ENCODE results near the gene CRYAB. TPM values are rescaled to one million over a fixed set of nuclear protein-coding genes. Genes with fewer than 3 reads are reported as not detected.

The CRYAB gene
- total RNA-seq, 4 donors from 2014 or later: 82.4 to 1,340 (median 304) TPM

DNA sequence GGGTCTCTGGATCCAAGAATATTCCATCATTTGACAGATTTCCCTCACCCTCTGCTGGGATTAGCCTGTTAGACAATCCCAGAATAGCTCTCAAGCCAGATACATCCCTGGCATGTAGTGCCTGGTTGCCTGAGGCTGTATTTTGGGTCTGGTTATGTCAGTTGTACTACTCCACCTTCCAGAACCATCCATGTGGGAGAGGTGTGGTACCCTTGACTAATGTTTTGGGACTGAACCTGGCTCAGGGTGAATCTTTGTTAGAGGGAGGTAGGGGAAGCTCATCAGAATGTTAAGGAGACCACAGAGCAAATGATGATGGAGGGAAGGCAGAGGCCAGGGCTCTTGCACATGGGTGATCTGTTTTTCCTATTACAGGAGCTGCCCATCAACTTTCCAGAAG, 12.4 kb upstream of the CRYAB start:
- ATAC-seq (ENCODE audit: low FRiP score) (no peak), DNase-seq (ENCODE audit: low spot score) (no peak)
- TF ChIP-seq, protein P1, sequence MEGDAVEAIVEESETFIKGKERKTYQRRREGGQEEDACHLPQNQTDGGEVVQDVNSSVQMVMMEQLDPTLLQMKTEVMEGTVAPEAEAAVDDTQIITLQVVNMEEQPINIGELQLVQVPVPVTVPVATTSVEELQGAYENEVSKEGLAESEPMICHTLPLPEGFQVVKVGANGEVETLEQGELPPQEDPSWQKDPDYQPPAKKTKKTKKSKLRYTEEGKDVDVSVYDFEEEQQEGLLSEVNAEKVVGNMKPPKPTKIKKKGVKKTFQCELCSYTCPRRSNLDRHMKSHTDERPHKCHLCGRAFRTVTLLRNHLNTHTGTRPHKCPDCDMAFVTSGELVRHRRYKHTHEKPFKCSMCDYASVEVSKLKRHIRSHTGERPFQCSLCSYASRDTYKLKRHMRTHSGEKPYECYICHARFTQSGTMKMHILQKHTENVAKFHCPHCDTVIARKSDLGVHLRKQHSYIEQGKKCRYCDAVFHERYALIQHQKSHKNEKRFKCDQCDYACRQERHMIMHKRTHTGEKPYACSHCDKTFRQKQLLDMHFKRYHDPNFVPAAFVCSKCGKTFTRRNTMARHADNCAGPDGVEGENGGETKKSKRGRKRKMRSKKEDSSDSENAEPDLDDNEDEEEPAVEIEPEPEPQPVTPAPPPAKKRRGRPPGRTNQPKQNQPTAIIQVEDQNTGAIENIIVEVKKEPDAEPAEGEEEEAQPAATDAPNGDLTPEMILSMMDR (IDR thresholded peaks at IDR 0.05): no peak

DNA sequence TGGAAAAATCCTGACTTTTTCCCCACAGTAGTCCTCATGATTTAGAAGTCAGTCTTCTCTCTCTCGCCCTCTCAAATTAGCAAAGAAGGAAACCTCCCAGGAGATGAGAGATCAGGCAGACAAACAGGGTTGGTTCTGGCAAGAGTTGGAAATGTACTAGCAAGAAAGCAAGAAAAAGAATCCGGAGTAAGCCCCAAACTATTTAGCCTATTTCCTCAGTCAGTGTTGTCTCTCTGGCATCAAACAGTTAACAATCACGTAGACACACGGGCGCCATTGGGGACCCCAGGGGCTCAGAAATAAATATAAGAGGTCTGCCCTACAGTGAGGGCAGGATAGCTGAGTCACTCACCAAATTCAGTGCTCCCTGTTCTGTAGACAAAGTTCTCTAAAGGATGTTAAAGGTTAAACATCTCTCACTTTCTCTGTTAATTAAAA, 11.8 kb upstream of the CRYAB start:
- DNase-seq (ENCODE audit: low spot score): no peak
- ATAC-seq (ENCODE audit: low FRiP score): no peak

DNA sequence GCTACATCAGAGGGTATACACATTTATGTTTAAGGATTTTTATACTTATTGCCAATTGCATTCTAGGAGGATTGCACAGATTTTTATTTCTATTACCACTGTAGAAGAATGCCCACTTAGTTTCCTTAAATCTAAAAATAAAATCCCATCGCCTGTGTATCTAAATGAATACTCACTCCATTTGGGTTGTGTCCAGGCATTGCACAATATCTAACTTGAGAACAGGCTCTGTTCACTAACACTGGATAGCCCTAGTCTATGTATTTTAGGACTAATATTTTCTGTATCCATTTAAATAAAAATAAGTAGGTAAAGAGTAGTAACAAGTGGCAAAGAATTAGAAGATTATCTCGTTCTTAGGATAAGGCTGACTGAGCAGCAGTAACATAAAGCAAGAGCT, 11.2 kb upstream of the CRYAB start:
- no peak for ATAC-seq (ENCODE audit: low FRiP score)

More for the DNA sequence above, 11.8 kb upstream of the CRYAB start:
- TF ChIP-seq, protein P1 (IDR thresholded peaks at IDR 0.05): no peak

DNA sequence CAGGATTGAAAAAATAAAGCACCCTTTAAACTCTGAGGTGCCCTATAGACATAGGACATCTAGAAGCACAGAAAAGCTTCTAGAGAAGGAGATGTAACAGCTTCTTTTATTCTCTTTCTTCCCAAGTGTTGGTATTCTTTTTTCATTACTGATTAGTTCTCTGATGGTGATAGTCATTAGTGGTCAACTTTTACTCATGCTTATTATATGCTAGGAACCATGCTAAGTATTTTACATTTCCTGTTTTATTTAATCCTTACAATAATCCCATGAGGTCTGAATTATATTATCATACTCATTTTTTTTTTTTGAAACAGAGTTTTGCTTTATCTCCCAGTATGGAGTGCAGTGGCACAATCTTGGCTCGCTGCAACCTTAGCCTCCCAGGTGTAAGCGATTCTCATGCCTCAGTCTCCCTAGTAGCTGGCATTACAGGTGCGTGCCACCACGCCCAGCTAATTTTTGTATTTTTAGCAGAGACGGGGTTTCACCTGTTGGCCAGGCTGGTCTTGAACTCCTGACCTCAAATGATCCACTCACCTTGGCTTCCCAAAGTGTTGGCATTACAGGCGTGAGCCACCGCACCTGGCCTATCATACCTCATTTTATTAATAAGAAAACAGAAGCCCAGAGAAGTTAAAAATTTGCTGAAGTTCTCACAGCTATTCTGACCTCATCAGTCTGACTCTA, 10.1 kb upstream of the CRYAB start:
- ATAC-seq (ENCODE audit: low FRiP score) (no peak), DNase-seq (ENCODE audit: low spot score) (no peak)
- TF ChIP-seq, protein P1 (IDR thresholded peaks at IDR 0.05): no peak

More for the DNA sequence above, 11.2 kb upstream of the CRYAB start:
- DNase-seq (ENCODE audit: low spot score): no peak
- TF ChIP-seq, protein P1 (IDR thresholded peaks at IDR 0.05): no peak

DNA sequence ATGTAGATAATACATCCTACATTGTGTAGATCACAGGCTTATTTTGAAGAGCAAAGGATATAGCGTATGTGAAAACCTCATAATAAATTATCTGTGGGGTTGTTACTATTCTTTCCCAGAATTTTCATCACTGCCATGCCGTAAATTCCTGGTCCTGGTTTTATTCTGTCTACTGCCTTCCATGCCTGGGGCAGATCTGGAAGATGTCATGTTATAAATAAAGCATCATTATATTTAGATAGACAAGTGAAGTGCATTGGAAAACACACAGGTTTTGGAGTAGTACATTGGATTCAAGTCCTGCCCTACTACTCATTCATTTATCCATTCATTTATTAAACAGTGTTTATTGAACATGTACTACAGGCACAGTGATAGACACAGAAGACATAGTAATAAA, 9.3 kb upstream of the CRYAB start:
- no peak for ATAC-seq (ENCODE audit: low FRiP score)

DNA sequence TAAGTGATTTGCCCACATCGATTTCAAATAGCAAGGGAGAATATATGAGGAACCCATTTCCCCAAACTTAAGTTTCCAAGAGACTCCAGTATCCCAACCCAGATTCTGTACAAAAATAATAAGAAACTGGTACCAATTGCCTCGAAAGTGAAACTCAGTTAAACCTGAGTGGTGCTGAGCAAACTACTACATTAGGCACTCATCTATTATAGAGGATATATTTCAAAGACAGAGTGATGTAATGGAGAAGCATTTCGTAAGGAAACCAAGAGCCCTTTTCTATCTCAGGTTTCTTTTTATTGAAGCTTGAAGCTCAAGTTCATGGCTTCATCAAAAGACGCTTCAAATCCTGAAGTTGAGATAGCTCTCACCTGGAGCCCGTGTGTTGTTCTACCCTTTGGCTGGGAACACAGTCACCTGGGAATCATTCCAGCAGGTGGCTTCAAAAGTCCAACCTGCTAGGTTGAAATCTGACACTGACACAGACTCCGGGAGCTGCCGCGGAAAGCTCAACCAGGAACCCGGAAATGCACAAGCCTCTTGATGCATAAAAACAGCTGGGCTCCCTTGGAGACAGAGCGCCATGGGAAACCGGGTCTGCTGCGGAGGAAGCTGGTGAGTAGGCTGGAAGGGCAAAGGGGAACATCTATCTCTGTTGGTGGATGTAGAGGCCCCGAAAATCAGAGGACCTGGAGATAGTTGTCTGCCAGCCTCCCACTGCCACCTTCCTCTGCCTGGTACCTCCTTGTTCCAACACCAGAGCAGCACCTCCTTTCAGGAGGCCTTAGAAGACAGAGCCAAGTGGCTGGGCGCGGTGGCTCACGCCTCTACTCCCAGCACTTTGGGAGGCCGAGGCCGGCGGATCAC, 7.1 kb upstream of the CRYAB start, which contains the start of gene C11orf52:
TSS of gene C11orf52 (plus strand) at position 524 of the 867 bp plus-strand sequence. CDS start at position 584, 60 bp downstream.
- DNase-seq (ENCODE audit: low spot score) (no peak), ATAC-seq (ENCODE audit: low FRiP score) (peak; percentile 70)
- TF ChIP-seq, protein P1 (IDR thresholded peaks at IDR 0.05): no peak

More for the DNA sequence above, 9.3 kb upstream of the CRYAB start:
- TF ChIP-seq, protein P1 (IDR thresholded peaks at IDR 0.05): no peak
- no peak for DNase-seq (ENCODE audit: low spot score)
